ENCODE results near the gene DCAF12.
A peak's percentile ranks its signal among the peaks of the same experiment; 100 is the strongest.

Gene DCAF12

GRCh38 chr9:34124099-34124498 lies 2.4 kb downstream of the DCAF12 start:
- H3K36me3 ChIP-seq (ENCODE audit: control insufficient read depth, insufficient read depth, low read length, severe bottlenecking): peaks cover 19% of the 10 kb centered on the region
- H3K27me3 ChIP-seq (replicated peaks; ENCODE audit: control insufficient read depth, insufficient read depth, low read length): no peaks in the 10 kb centered on the region
- peak overlapping the region; percentile 100 for H3K4me3 ChIP-seq (ENCODE audit: low read length)
- DNase-seq (ENCODE audit: low read depth): no peak
- H3K4me1 ChIP-seq (ENCODE audit: control insufficient read depth, insufficient read depth, low read length): peaks cover 48% of the 10 kb centered on the region
- peak overlapping the region; percentile 99 for H3K9ac ChIP-seq (ENCODE audit: low read length)
- no peaks in the 10 kb centered on the region for H3K9me3 ChIP-seq (ENCODE audit: control insufficient read depth, low read length)

GRCh38 chr9:34123682-34124081 lies 2.8 kb downstream of the DCAF12 start:
- no peak overlapping the region for H3K4me3 ChIP-seq (ENCODE audit: low read length)
- H3K9me3 ChIP-seq (ENCODE audit: control insufficient read depth, low read length): no peaks in the 10 kb centered on the region
- H3K9ac ChIP-seq (ENCODE audit: low read length): no peak overlapping the region
- peaks cover 21% of the 10 kb centered on the region for H3K36me3 ChIP-seq (ENCODE audit: control insufficient read depth, insufficient read depth, low read length, severe bottlenecking)
- DNase-seq (ENCODE audit: low read depth): no peak
- peaks cover 48% of the 10 kb centered on the region for H3K4me1 ChIP-seq (ENCODE audit: control insufficient read depth, insufficient read depth, low read length)
- no peaks in the 10 kb centered on the region for H3K27me3 ChIP-seq (replicated peaks; ENCODE audit: control insufficient read depth, insufficient read depth, low read length)

DNA sequence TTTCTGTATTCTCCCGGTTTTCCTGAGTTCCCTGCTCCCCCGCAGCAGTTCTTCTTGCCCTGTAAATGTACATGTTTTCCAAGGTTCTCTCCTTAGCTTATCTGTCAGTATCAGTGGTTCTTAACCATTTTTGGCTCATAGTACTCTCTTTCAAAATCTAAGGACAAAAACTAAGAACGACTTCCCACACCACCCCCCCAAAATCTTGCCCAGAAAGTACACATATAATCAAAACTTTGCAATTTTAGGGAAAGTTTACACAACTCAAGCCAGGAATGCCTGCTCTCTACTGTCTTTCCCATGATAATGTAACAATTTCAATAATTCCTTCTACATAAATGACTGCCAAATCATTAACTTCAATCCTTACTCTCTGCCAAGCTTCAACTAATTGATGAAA lies 4.5 kb downstream of the DCAF12 start:
- peaks cover 27% of the 10 kb centered on the region for H3K36me3 ChIP-seq (ENCODE audit: control insufficient read depth, insufficient read depth, low read length, severe bottlenecking)
- H3K4me1 ChIP-seq (ENCODE audit: control insufficient read depth, insufficient read depth, low read length): peaks cover 45% of the 10 kb centered on the region
- no peak overlapping the region for H3K4me3 ChIP-seq (ENCODE audit: low read length)
- no peaks in the 10 kb centered on the region for H3K27me3 ChIP-seq (replicated peaks; ENCODE audit: control insufficient read depth, insufficient read depth, low read length)
- H3K9ac ChIP-seq (ENCODE audit: low read length): no peak overlapping the region
- DNase-seq (ENCODE audit: low read depth): no peak
- H3K9me3 ChIP-seq (ENCODE audit: control insufficient read depth, low read length): no peaks in the 10 kb centered on the region

DNA sequence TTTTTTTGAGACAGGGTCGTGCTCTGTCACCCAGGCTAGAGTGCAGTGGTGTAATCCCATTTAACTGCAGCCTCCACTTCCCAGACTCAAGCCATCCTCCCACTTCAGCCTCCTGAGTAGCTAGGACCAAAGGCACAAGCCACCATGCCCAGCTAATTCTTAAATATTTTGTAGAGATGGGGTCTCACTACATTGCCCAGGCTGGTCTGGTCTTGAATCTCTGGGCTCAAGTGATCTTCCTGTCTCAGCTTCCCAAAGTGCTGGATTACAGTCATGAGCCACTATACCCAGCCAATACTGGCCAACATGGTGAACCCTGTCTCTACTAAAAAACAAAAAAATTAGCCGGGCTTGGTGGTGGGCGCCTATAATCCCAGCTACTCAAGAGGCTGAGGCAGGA lies 6.8 kb downstream of the DCAF12 start:
- no peak for DNase-seq (ENCODE audit: low read depth)
- H3K36me3 ChIP-seq (ENCODE audit: control insufficient read depth, insufficient read depth, low read length, severe bottlenecking): peaks cover 42% of the 10 kb centered on the region

DNA sequence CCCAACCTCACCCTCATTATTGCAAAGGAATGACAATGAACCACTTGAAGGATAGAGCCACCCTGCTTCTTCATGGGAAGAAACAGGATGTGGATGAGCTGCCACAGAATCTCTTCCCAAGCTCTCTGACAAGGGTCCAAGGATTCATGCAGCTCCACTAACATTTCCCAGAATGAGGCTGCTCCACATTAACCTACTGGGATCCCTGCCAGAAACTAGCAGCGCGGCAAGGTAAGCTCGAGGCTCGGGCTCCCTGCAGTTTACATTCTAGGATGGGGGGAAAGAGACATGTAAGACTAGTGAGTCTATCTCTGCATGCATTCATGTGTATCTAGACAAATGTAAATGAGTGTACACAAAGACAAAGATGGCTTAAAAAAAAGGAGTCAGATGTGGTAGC lies 12.1 kb downstream of the DCAF12 start:
- no peak for DNase-seq (ENCODE audit: low read depth)
- peaks cover 37% of the 10 kb centered on the region for H3K36me3 ChIP-seq (ENCODE audit: control insufficient read depth, insufficient read depth, low read length, severe bottlenecking)

More for the DNA sequence above, 6.8 kb downstream of the DCAF12 start:
- Histone ChIP-seq H3K4me1 (ENCODE audit: control insufficient read depth, insufficient read depth, low read length) (peaks cover 36% of the 10 kb centered on the region), H3K9me3 (ENCODE audit: control insufficient read depth, low read length) (no peaks in the 10 kb centered on the region), H3K4me3 (ENCODE audit: low read length) (no peak overlapping the region), H3K9ac (ENCODE audit: low read length) (no peak overlapping the region), H3K27me3 (replicated peaks; ENCODE audit: control insufficient read depth, insufficient read depth, low read length) (no peaks in the 10 kb centered on the region)

GRCh38 chr9:34106110-34106509 lies 20.4 kb downstream of the DCAF12 start:
- H3K4me3 ChIP-seq (ENCODE audit: low read length): no peak overlapping the region
- no peaks in the 10 kb centered on the region for H3K9me3 ChIP-seq (ENCODE audit: control insufficient read depth, low read length)
- no peak overlapping the region for H3K9ac ChIP-seq (ENCODE audit: low read length)
- H3K27me3 ChIP-seq (replicated peaks; ENCODE audit: control insufficient read depth, insufficient read depth, low read length): no peaks in the 10 kb centered on the region
- peaks cover 70% of the 10 kb centered on the region for H3K36me3 ChIP-seq (ENCODE audit: control insufficient read depth, insufficient read depth, low read length, severe bottlenecking)
- no peaks in the 10 kb centered on the region for H3K4me1 ChIP-seq (ENCODE audit: control insufficient read depth, insufficient read depth, low read length)
- no peak for DNase-seq (ENCODE audit: low read depth)

More for the DNA sequence above, 12.1 kb downstream of the DCAF12 start:
- no peaks in the 10 kb centered on the region for H3K27me3 ChIP-seq (replicated peaks; ENCODE audit: control insufficient read depth, insufficient read depth, low read length)
- peaks cover 5% of the 10 kb centered on the region for H3K4me1 ChIP-seq (ENCODE audit: control insufficient read depth, insufficient read depth, low read length)
- H3K9ac ChIP-seq (ENCODE audit: low read length): no peak overlapping the region
- H3K9me3 ChIP-seq (ENCODE audit: control insufficient read depth, low read length): no peaks in the 10 kb centered on the region
- no peak overlapping the region for H3K4me3 ChIP-seq (ENCODE audit: low read length)

GRCh38 chr9:34102796-34103195 lies 23.7 kb downstream of the DCAF12 start:
- no peak for DNase-seq (ENCODE audit: low read depth)
- Histone ChIP-seq H3K36me3 (ENCODE audit: control insufficient read depth, insufficient read depth, low read length, severe bottlenecking) (peaks cover 79% of the 10 kb centered on the region), H3K9me3 (ENCODE audit: control insufficient read depth, low read length) (no peaks in the 10 kb centered on the region), H3K4me1 (ENCODE audit: control insufficient read depth, insufficient read depth, low read length) (no peaks in the 10 kb centered on the region), H3K9ac (ENCODE audit: low read length) (no peak overlapping the region), H3K4me3 (ENCODE audit: low read length) (no peak overlapping the region), H3K27me3 (replicated peaks; ENCODE audit: control insufficient read depth, insufficient read depth, low read length) (no peaks in the 10 kb centered on the region)

DNA sequence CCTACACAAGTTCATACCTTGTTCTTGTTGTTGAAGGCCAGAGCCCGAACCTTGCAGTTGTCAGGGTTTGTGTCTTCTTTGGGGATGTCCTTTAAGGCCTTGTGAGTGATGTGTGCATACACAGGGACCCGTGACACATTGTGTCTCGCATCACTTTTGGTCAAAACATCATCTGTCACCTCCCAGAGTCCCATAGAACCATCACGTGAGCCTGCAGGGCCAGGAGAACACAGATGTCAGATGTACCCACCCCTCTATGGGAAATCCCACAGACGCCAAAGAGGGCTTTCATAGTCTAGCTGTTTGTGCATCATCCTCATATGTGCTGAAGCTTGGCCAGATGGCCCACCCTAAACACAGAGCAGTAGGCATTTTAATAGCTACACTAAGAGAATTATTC lies 28.2 kb downstream of the DCAF12 start:
- Histone ChIP-seq H3K27me3 (replicated peaks; ENCODE audit: control insufficient read depth, insufficient read depth, low read length) (no peaks in the 10 kb centered on the region), H3K36me3 (ENCODE audit: control insufficient read depth, insufficient read depth, low read length, severe bottlenecking) (peaks cover 76% of the 10 kb centered on the region), H3K9me3 (ENCODE audit: control insufficient read depth, low read length) (no peaks in the 10 kb centered on the region), H3K4me3 (ENCODE audit: low read length) (no peak overlapping the region), H3K9ac (ENCODE audit: low read length) (no peak overlapping the region), H3K4me1 (ENCODE audit: control insufficient read depth, insufficient read depth, low read length) (peaks cover 7% of the 10 kb centered on the region)
- DNase-seq (ENCODE audit: low read depth): no peak

DNA sequence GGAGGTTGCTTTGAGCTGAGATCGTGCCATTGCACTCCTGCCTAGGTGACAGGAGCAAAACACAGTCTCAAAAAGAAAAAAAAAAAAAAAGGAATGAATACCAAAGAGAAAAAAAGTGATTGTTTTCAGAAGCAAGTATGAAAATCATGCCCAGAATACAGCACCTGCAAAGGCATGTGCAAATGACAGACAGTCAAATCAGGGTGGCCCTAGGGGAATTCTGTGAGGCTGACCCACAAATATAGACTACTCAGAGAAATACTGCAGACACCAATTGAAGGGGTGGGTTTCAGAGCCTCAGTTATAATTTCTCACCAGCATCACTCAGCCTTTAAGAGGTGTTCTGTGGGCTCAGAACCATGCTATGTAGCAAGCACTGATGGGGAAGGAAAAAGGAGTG lies 28.6 kb downstream of the DCAF12 start:
- no peaks in the 10 kb centered on the region for H3K9me3 ChIP-seq (ENCODE audit: control insufficient read depth, low read length)
- H3K36me3 ChIP-seq (ENCODE audit: control insufficient read depth, insufficient read depth, low read length, severe bottlenecking): peaks cover 76% of the 10 kb centered on the region
- DNase-seq (ENCODE audit: low read depth): no peak
- H3K4me3 ChIP-seq (ENCODE audit: low read length): no peak overlapping the region
- H3K4me1 ChIP-seq (ENCODE audit: control insufficient read depth, insufficient read depth, low read length): peaks cover 7% of the 10 kb centered on the region
- no peak overlapping the region for H3K9ac ChIP-seq (ENCODE audit: low read length)
- H3K27me3 ChIP-seq (replicated peaks; ENCODE audit: control insufficient read depth, insufficient read depth, low read length): no peaks in the 10 kb centered on the region

DNA sequence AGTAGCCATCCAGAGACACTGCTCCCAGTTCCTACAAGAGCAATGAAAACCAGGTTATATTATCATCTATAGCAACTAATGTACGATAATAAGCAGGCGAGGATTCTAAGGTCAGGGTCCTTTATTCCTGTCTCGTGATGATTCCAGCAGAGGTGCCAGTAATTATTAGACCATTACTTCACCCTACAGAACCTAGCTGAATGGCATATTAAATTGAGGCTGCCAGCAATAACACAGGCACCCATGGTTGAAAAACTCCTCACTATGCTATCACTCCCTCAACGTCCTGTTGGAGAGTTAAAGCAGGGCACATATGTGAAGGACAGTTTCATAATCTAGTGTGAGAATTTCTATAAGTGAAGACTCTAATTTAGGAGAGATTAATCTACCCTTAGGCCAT lies 29.7 kb downstream of the DCAF12 start:
- Histone ChIP-seq H3K4me3 (ENCODE audit: low read length) (no peak overlapping the region), H3K27me3 (replicated peaks; ENCODE audit: control insufficient read depth, insufficient read depth, low read length) (no peaks in the 10 kb centered on the region), H3K36me3 (ENCODE audit: control insufficient read depth, insufficient read depth, low read length, severe bottlenecking) (peaks cover 75% of the 10 kb centered on the region), H3K9me3 (ENCODE audit: control insufficient read depth, low read length) (no peaks in the 10 kb centered on the region), H3K4me1 (ENCODE audit: control insufficient read depth, insufficient read depth, low read length) (peaks cover 7% of the 10 kb centered on the region), H3K9ac (ENCODE audit: low read length) (no peak overlapping the region)
- DNase-seq (ENCODE audit: low read depth): no peak

DNA sequence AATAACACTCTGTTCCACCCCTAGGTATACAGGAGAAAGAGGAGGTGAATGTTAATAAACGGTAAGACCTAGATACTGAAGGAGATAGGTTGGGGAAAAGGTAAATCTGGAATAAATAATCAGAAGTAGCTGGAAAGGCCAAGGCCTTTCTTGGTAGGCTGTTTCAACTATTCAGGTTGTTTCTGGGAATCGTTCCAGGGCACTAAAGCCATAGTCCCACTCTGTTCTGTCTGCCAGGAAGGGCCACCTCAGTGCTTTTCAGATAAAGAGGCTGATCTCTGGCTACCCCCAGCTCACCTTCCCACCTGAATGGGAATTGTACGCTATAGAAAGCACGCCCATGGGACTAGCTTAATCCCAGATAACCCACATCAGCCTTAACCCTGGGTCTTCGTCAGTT lies 32.9 kb downstream of the DCAF12 start:
- no peaks in the 10 kb centered on the region for H3K9me3 ChIP-seq (ENCODE audit: control insufficient read depth, low read length)
- peaks cover 88% of the 10 kb centered on the region for H3K36me3 ChIP-seq (ENCODE audit: control insufficient read depth, insufficient read depth, low read length, severe bottlenecking)

DNA sequence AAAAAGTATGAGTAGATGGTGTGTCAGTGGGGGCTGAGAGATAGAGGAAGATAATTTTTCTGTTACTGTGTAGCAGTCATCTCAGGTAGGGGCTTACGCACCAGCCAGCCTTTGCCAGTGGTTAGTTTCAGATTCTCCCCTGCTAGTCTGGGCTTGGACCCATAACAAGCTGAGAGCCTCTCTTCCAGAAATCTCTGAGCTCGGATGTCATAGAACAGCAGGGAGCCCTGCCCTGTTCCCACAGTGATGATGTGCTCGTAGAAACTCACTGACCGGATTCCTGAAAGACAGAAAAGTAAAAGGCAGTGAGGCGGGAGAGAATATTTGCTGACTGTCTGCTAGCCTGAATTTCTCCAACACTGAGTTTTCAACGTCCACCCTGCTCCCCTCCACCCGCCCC lies 37.2 kb downstream of the DCAF12 start:
- Histone ChIP-seq H3K27me3 (replicated peaks; ENCODE audit: control insufficient read depth, insufficient read depth, low read length) (no peaks in the 10 kb centered on the region), H3K9me3 (ENCODE audit: control insufficient read depth, low read length) (no peaks in the 10 kb centered on the region), H3K4me3 (ENCODE audit: low read length) (no peak overlapping the region), H3K36me3 (ENCODE audit: control insufficient read depth, insufficient read depth, low read length, severe bottlenecking) (peaks cover 83% of the 10 kb centered on the region), H3K4me1 (ENCODE audit: control insufficient read depth, insufficient read depth, low read length) (peaks cover 14% of the 10 kb centered on the region), H3K9ac (ENCODE audit: low read length) (no peak overlapping the region)
- DNase-seq (ENCODE audit: low read depth): no peak

More for the DNA sequence above, 32.9 kb downstream of the DCAF12 start:
- Histone ChIP-seq H3K9ac (ENCODE audit: low read length) (no peak overlapping the region), H3K4me1 (ENCODE audit: control insufficient read depth, insufficient read depth, low read length) (peaks cover 7% of the 10 kb centered on the region), H3K4me3 (ENCODE audit: low read length) (no peak overlapping the region), H3K27me3 (replicated peaks; ENCODE audit: control insufficient read depth, insufficient read depth, low read length) (no peaks in the 10 kb centered on the region)
- no peak for DNase-seq (ENCODE audit: low read depth)

All from adipocyte (in vitro differentiated cells).